Measurements from ENCODE around the gene IGSF21. TPM values are rescaled to one million over a fixed set of nuclear protein-coding genes. Genes with fewer than 3 reads are reported as not detected.

Gene IGSF21
- total and polyA plus RNA-seq, 2 of the 8 experiments (the other 6 are each of a cell fraction or from before 2014, with no cell fraction given): 22.5 to 28.5 TPM

DNA sequence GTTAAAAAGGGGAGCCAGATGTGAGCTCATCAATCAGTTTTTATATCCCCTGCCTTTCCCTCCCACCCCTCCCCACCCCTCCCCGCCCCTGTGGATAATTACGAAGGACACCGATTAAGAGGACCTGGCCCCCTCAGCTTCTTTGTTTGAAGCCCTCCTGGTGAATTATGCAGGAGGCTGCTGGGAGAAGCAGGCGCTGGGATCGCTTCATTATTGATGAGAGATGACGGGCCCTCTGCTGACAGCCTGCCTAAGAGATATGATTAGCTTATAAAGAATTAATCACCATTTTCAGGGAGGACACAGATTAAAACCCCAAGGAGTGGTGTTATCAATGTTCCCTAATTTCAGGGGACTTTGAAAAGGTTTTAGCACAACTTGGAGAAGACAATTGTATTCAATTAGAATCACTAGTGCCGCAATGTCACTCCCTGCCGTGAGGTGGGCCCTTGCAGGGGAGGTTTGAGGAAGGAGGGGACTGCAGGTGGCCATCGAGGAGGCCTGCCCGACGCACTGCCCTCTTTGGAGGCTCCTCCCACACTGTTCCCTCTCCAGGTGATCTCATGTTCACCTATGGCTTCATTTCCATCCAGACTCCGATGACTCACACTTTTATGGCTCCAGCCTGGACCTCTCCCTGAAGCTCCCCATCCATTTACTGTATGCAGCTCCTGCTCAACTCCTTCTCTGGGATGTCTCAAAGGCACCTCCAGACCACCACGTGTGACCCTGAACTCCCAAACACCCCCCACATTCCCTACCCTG is 306.1 kb downstream of the IGSF21 start:
- Histone ChIP-seq H2AFZ (ENCODE audit: low read length) (no peak overlapping the region), H3K9me3 (ENCODE audit: insufficient read depth in 2 of 2, low read depth in 1 of 2, low read length in 1 of 2) (no peaks in the 10 kb centered on the region), H2BK120ac (replicated peaks; ENCODE audit: low read depth, low read length) (no peak overlapping the region), H2BK12ac (ENCODE audit: low read depth, low read length) (peak overlapping the region; percentile 98), H3K27ac (ENCODE audit: low read depth, low read length) (no peak overlapping the region), H3K4me3 (ENCODE audit: extremely low read depth in 1 of 4, insufficient read depth in 2 of 4, low read depth in 3 of 4, low read length in 4 of 4) (no peak overlapping the region), H2BK5ac (ENCODE audit: low read depth, low read length) (peak overlapping the region; percentile 85; the same call in 1 of the 2 replicates), H3K79me2 (ENCODE audit: control insufficient read depth in 1 of 2, insufficient read depth in 2 of 2, low read length in 2 of 2) (no peaks in the 10 kb centered on the region), H4K91ac (replicated peaks; ENCODE audit: insufficient read length, low read length) (no peak overlapping the region), H2BK20ac (ENCODE audit: low read length) (peak overlapping the region; percentile 83), H4K5ac (ENCODE audit: insufficient read length, low read depth, low read length) (no peak overlapping the region), H3K4me2 (ENCODE audit: insufficient read depth in 1 of 2, low read depth in 2 of 2, low read length in 2 of 2) (no peak overlapping the region), H3K4ac (replicated peaks; ENCODE audit: insufficient read length, low read depth, low read length) (peak overlapping the region; percentile 3), H3K79me1 (ENCODE audit: low read depth, low read length) (no peaks in the 10 kb centered on the region), H2AK5ac (ENCODE audit: low read depth, low read length) (peak overlapping the region; percentile 66; the same call in 1 of the 2 replicates), H3K27me3 (replicated peaks in 1 of 4; ENCODE audit: control insufficient read depth in 3 of 4, extremely low read depth in 1 of 4, insufficient read depth in 3 of 4, low read length in 3 of 4) (no peaks in the 10 kb centered on the region), H3K23ac (ENCODE audit: insufficient read length) (no peak overlapping the region), H4K8ac (ENCODE audit: extremely low read depth, insufficient read depth, low read length) (no peak overlapping the region), H3K36me3 (ENCODE audit: control insufficient read depth in 2 of 4, insufficient read depth in 4 of 4, low read length in 3 of 4) (no peaks in the 10 kb centered on the region; a peak in 1 of 8 replicates), H3K56ac (replicated peaks; ENCODE audit: insufficient read length, low read depth, low read length) (no peak overlapping the region), H3K9ac (replicated peaks in 1 of 4; ENCODE audit: extremely low read depth in 1 of 4, low read depth in 3 of 4, low read length in 3 of 4) (no peak overlapping the region), H2BK15ac (ENCODE audit: low read length) (no peak overlapping the region), H3K4me1 (replicated peaks in 1 of 4; ENCODE audit: control insufficient read depth in 3 of 4, insufficient read depth in 4 of 4, low read length in 3 of 4) (peaks cover 13 to 41% (median 23%) of the 10 kb centered on the region in 4 experiments), H3K18ac (ENCODE audit: extremely low read depth, low read length) (no peak overlapping the region), H3K23me2 (ENCODE audit: low read depth, low read length) (no peaks in the 10 kb centered on the region; the same call in 1 of the 2 replicates), H3K14ac (ENCODE audit: insufficient read length) (no peak overlapping the region), H4K20me1 (replicated peaks in 1 of 2; ENCODE audit: control insufficient read depth in 1 of 2, insufficient read depth in 2 of 2, low read length in 2 of 2) (no peaks in the 10 kb centered on the region)
- ChIA-PET CTCF (ENCODE audit: partially characterized antibody) (interaction anchor here (0.6 to 2.1 kb wide), 6 partner anchors 13 to 596 kb away, joined by 3 to 7 read pairs (median 5); no protein-coding TSS in a partner anchor), POLR2A (ENCODE audit: partially characterized antibody) (interaction anchor here (1.1 to 1.3 kb wide), 2 partner anchors 11 to 72 kb away, joined by 4 to 7 read pairs; no protein-coding TSS in a partner anchor)
- WGBS, 2 experiments (ENCODE audit: extremely low coverage in 1 of 2, insufficient coverage in 1 of 2, insufficient read length in 1 of 2, insufficient replicate concordance in 2 of 2, low coverage in 1 of 2, low lambda C conversion rate in 2 of 2, missing lambda C conversion rate in 1 of 2): 76% methylated on average over 12 of the region's 13 CpGs; no CpG with 5 or more reads in 1 of the 2 experiments
- no peak for DNase-seq (ENCODE audit: low read depth in 1 of 2, low spot score in 2 of 2)
- no peak for FAIRE-seq
- TF ChIP-seq HDAC6 (IDR thresholded peaks at IDR 0.05; ENCODE audit: low read depth, low read length) (no peak), CHD1 (IDR thresholded peaks at IDR 0.05; ENCODE audit: low read depth, low read length) (no peak), GTF2F1 (IDR thresholded peaks at IDR 0.05; ENCODE audit: borderline replicate concordance, low read depth, low read length) (no peak), NANOG (IDR thresholded peaks at IDR 0.05; ENCODE audit: insufficient read depth, low read depth, low read length, poor library complexity, severe bottlenecking) (no peak), RNF2 (IDR thresholded peaks at IDR 0.05; ENCODE audit: borderline replicate concordance, low read depth, low read length, missing control alignments, poor library complexity, severe bottlenecking) (no peak), CBX5 (IDR thresholded peaks at IDR 0.05; ENCODE audit: low read depth, low read length) (no peak), CREB1 (IDR thresholded peaks at IDR 0.05) (no peak), TEAD4 (IDR thresholded peaks at IDR 0.05; ENCODE audit: low read depth, low read length) (no peak), SIX5 (IDR thresholded peaks at IDR 0.05; ENCODE audit: low read depth, low read length) (no peak), NRF1 (IDR thresholded peaks at IDR 0.05; ENCODE audit: low read depth, low read length) (no peak)
- TF ChIP-seq, protein P1, sequence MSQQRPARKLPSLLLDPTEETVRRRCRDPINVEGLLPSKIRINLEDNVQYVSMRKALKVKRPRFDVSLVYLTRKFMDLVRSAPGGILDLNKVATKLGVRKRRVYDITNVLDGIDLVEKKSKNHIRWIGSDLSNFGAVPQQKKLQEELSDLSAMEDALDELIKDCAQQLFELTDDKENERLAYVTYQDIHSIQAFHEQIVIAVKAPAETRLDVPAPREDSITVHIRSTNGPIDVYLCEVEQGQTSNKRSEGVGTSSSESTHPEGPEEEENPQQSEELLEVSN (IDR thresholded peaks at IDR 0.05): no peak
